Measurements from ENCODE around the gene FCRL6.

GRCh38 chr1:159786465-159786864 is 15.7 kb upstream of the FCRL6 start:
- TF ChIP-seq CTCF (tag by site-specific recombination; IDR thresholded peaks at IDR 0.05) (no peak), PATZ1 (tag by site-specific recombination; IDR thresholded peaks at IDR 0.05) (no peak), ZNF146 (tag by site-specific recombination; IDR thresholded peaks at IDR 0.05) (no peak), ZNF341 (tag by site-specific recombination; IDR thresholded peaks at IDR 0.05; ENCODE audit: low read depth) (no peak), ZNF202 (tag by site-specific recombination; IDR thresholded peaks at IDR 0.05; ENCODE audit: borderline replicate concordance) (no peak), ZNF354C (tag by site-specific recombination; IDR thresholded peaks at IDR 0.05; ENCODE audit: borderline replicate concordance, low read depth) (no peak), ZNF274 (IDR thresholded peaks at IDR 0.05; ENCODE audit: low read length) (no peak), ZNF274 (tag by site-specific recombination; IDR thresholded peaks at IDR 0.05; ENCODE audit: borderline replicate concordance) (no peak), GLI2 (tag by site-specific recombination; IDR thresholded peaks at IDR 0.05; ENCODE audit: borderline replicate concordance, low read depth) (no peak), ZNF510 (tag by site-specific recombination; IDR thresholded peaks at IDR 0.05; ENCODE audit: insufficient replicate concordance) (no peak), ZNF280D (tag by site-specific recombination; IDR thresholded peaks at IDR 0.05) (no peak), ZNF433 (tag by site-specific recombination; IDR thresholded peaks at IDR 0.05; ENCODE audit: low read depth) (no peak), ZFP69B (tag by site-specific recombination; IDR thresholded peaks at IDR 0.05) (no peak), REST (tag by site-specific recombination; IDR thresholded peaks at IDR 0.05) (no peak)

Measured in HEK293 (cell line).